CD4-positive, alpha-beta T cell treated with Interleukin-12 subunit alpha and Interleukin-12 subunit beta, for 1 hour (primary cell): ENCODE results near the gene ARHGAP9.

ENCODE experiments used
- DNase-seq: peaks from one replicate; pipeline ENCODE4 v3.0.0-alpha.2; 2020

The ARHGAP9 gene

GRCh38 chr12:57471661-57472060 is 8.0 kb downstream of the ARHGAP9 start:
- DNase-seq: no peak

GRCh38 chr12:57470970-57471656 is 8.6 kb downstream of the ARHGAP9 start:
- DNase-seq: no peak

GRCh38 chr12:57470286-57470969 is 9.2 kb downstream of the ARHGAP9 start:
- DNase-seq: no peak

- no peak for DNase-seq
These were observed 10.1 kb downstream of the ARHGAP9 start for GRCh38 chr12:57469296-57470164.

GRCh38 chr12:57467915-57468314 is 11.8 kb downstream of the ARHGAP9 start:
- no peak for DNase-seq

GRCh38 chr12:57467212-57467874 is 12.3 kb downstream of the ARHGAP9 start:
- no peak for DNase-seq

GRCh38 chr12:57465747-57466505 is 13.7 kb downstream of the ARHGAP9 start:
- no peak for DNase-seq

- no peak for DNase-seq
These were observed 14.5 kb downstream of the ARHGAP9 start for GRCh38 chr12:57465030-57465746.

GRCh38 chr12:57464569-57464968 is 15.1 kb downstream of the ARHGAP9 start:
- DNase-seq: no peak

- DNase-seq: no peak
These were observed 16.8 kb downstream of the ARHGAP9 start for GRCh38 chr12:57462912-57463253.

- peak; percentile 92 for DNase-seq
These were observed 17.3 kb downstream of the ARHGAP9 start for GRCh38 chr12:57462251-57462911.

GRCh38 chr12:57461917-57462250 is 17.8 kb downstream of the ARHGAP9 start:
- DNase-seq: no peak

- DNase-seq: peak; percentile 44
These were observed 18.3 kb downstream of the ARHGAP9 start for GRCh38 chr12:57461276-57461916.

- DNase-seq: no peak
These were observed 18.8 kb downstream of the ARHGAP9 start for GRCh38 chr12:57460841-57461275.

- no peak for DNase-seq
These were observed 19.2 kb downstream of the ARHGAP9 start for GRCh38 chr12:57460468-57460784.

- no peak for DNase-seq
These were observed 19.8 kb downstream of the ARHGAP9 start, which contains the start of gene GLI1 for GRCh38 chr12:57459750-57460467. Gene GLI1, plus strand, starts transcription at chr12:57459785. Its CDS starts 3,907 bp downstream, at chr12:57463692.

GRCh38 chr12:57459055-57459749 is 20.5 kb downstream of the ARHGAP9 start:
- DNase-seq: peak; percentile 95

- DNase-seq: no peak
These were observed 21.0 kb downstream of the ARHGAP9 start for GRCh38 chr12:57458665-57459054.

- no peak for DNase-seq
These were observed 22.8 kb downstream of the ARHGAP9 start for GRCh38 chr12:57456737-57457490.
